ENCODE measurements around the gene ATRAID.

The ATRAID gene

GRCh38 chr2:27214941-27215340, 3.1 kb downstream of the ATRAID start:
- Histone ChIP-seq H3K9ac (ENCODE audit: low read length) (no peak overlapping the region), H3K27ac (ENCODE audit: low read depth, low read length) (no peak overlapping the region), H3K9me3 (ENCODE audit: insufficient read depth, low read length) (no peaks in the 10 kb centered on the region), H2AFZ (ENCODE audit: low read depth, low read length, severe bottlenecking) (no peak overlapping the region), H4K20me1 (ENCODE audit: low read depth, low read length) (no peaks in the 10 kb centered on the region), H3F3A (ENCODE audit: insufficient read depth) (peaks cover 13% of the 10 kb centered on the region; the same call in 1 of the 2 replicates), H3K9me2 (replicated peaks; ENCODE audit: insufficient read depth, low read length) (no peaks in the 10 kb centered on the region), H3K4me2 (ENCODE audit: low read depth, low read length, poor library complexity, severe bottlenecking) (no peak overlapping the region), H3K4me3 (ENCODE audit: insufficient read depth, low read length, poor library complexity, severe bottlenecking) (no peak overlapping the region), H3K36me3 (ENCODE audit: low read length) (peaks cover 6% of the 10 kb centered on the region), H3K27me3 (ENCODE audit: low read length) (no peaks in the 10 kb centered on the region), H3K79me2 (ENCODE audit: insufficient read depth, low read length) (peaks cover 29% of the 10 kb centered on the region)
- no peak for TF ChIP-seq CTCF (IDR thresholded peaks at IDR 0.05; ENCODE audit: insufficient read depth, low read length, poor library complexity, severe bottlenecking)

GRCh38 chr2:27216416-27217137, 4.7 kb downstream of the ATRAID start:
- peak overlapping the region; percentile 92 for H3K9ac ChIP-seq (ENCODE audit: low read length)
- peaks cover 10% of the 10 kb centered on the region; the same call in 1 of the 2 replicates for H3F3A ChIP-seq (ENCODE audit: insufficient read depth)
- no peaks in the 10 kb centered on the region for H3K9me2 ChIP-seq (replicated peaks; ENCODE audit: insufficient read depth, low read length)
- H2AFZ ChIP-seq (ENCODE audit: low read depth, low read length, severe bottlenecking) = peak overlapping the region; percentile 58
- peak overlapping the region; percentile 82 for H3K4me2 ChIP-seq (ENCODE audit: low read depth, low read length, poor library complexity, severe bottlenecking)
- H3K27me3 ChIP-seq (ENCODE audit: low read length) = no peaks in the 10 kb centered on the region
- peak overlapping the region; percentile 64 for H3K27ac ChIP-seq (ENCODE audit: low read depth, low read length)
- TF ChIP-seq EZH2phosphoT487 (conservative IDR thresholded peaks at IDR 0.05; ENCODE audit: low read length) (no peak), CTCF (IDR thresholded peaks at IDR 0.05; ENCODE audit: insufficient read depth, low read length, poor library complexity, severe bottlenecking) (no peak)
- H3K36me3 ChIP-seq (ENCODE audit: low read length) = peaks cover 16% of the 10 kb centered on the region
- peak overlapping the region; percentile 70 for H3K4me3 ChIP-seq (ENCODE audit: insufficient read depth, low read length, poor library complexity, severe bottlenecking)
- no peaks in the 10 kb centered on the region for H3K9me3 ChIP-seq (ENCODE audit: insufficient read depth, low read length)
- H4K20me1 ChIP-seq (ENCODE audit: low read depth, low read length) = no peaks in the 10 kb centered on the region
- H3K79me2 ChIP-seq (ENCODE audit: insufficient read depth, low read length) = peaks cover 42% of the 10 kb centered on the region

DNA sequence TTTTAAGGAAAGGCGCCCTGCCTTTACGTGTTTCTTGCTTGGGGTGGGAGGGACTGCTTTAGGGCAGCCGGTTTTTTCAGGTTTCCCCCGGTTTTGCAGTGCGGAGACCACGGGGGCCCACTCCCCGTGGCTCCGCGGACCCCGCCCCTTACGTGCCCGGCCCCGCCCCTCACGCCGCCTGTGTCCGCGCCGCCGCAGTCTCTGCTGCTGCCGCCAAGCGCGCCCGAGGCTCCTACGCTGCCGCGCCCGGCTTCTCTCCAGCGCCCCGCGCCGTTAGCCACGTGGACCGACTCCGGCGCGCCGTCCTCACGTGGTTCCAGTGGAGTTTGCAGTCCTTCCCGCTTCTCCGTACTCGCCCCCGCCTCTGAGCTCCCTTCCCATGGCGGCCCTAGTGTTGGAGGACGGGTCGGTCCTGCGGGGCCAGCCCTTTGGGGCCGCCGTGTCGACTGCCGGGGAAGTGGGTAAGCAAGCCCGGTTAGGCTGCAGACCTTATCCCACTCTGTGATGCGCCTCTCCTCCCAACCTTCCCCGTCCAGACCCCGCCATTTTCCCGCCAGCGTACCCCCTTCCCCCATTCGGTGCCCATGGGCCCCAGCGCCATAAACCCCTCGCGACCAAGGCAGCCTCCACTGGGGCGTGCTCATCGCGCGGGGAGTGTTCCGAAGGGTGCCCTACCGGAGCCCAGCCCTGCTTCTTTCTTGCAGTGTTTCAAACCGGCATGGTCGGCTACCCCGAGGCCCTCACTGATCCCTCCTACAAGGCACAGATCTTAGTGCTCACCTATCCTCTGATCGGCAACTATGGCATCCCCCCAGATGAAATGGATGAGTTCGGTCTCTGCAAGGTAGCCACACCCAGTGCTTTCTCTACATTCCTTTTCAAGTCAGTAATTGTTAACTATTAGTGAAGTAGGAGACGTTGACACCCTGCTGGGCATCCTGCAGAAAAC, 5.6 kb downstream of the ATRAID start, which contains the start of gene CAD:
Gene CAD, plus strand, starts transcription at position 197 of the 949 bp plus-strand sequence. Its CDS starts 183 bp downstream, at position 380.
- peak within 1 kb of the TSS; percentile 70 for H3K4me3 ChIP-seq (ENCODE audit: insufficient read depth, low read length, poor library complexity, severe bottlenecking)
- H2AFZ ChIP-seq (ENCODE audit: low read depth, low read length, severe bottlenecking) = peak within 1 kb of the TSS; percentile 58
- peak within 1 kb of the TSS; percentile 64 for H3K27ac ChIP-seq (ENCODE audit: low read depth, low read length)
- H3K9me3 ChIP-seq (ENCODE audit: insufficient read depth, low read length) = no peaks in the 10 kb centered on the region
- H3K9me2 ChIP-seq (replicated peaks; ENCODE audit: insufficient read depth, low read length) = no peaks in the 10 kb centered on the region
- peaks cover 23% of the 10 kb centered on the region for H3K36me3 ChIP-seq (ENCODE audit: low read length)
- H4K20me1 ChIP-seq (ENCODE audit: low read depth, low read length) = no peaks in the 10 kb centered on the region
- peak within 1 kb of the TSS; percentile 82 for H3K4me2 ChIP-seq (ENCODE audit: low read depth, low read length, poor library complexity, severe bottlenecking)
- H3K79me2 ChIP-seq (ENCODE audit: insufficient read depth, low read length) = peaks cover 49% of the 10 kb centered on the region
- peak within 1 kb of the TSS; percentile 92 for H3K9ac ChIP-seq (ENCODE audit: low read length)
- peaks cover 10% of the 10 kb centered on the region; the same call in 1 of the 2 replicates for H3F3A ChIP-seq (ENCODE audit: insufficient read depth)
- TF ChIP-seq EZH2phosphoT487 (conservative IDR thresholded peaks at IDR 0.05; ENCODE audit: low read length) (no peak), CTCF (IDR thresholded peaks at IDR 0.05; ENCODE audit: insufficient read depth, low read length, poor library complexity, severe bottlenecking) (no peak)
- H3K27me3 ChIP-seq (ENCODE audit: low read length) = no peaks in the 10 kb centered on the region

All from SU-DHL-6 (cell line).